ENCODE measurements around the gene PCP4. TPM values are rescaled to one million over a fixed set of nuclear protein-coding genes. Genes with fewer than 3 reads are reported as not detected.

Gene PCP4
- total and polyA plus RNA-seq, 4 donors: 0.20 TPM; not detected in 3

DNA sequence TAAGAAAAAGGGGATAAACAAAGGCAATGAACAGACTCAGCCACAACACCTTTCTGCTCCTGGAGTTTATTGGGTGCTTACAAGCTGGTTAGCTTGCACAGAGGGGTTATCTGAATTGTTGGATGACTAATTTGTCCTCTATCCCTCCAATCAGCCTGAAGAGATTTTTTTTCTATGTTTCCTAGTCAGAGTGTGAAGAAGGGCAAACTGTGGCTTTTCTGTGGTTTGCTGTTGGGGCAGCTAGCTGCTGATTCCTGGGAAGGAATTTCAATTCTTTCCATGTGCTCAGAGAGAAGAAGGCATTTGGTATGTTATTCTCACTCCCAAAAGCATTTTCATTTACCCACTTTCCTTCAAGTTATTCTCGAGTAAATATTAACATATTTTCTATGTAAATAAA lies 48.6 kb downstream of the PCP4 start:
- Histone ChIP-seq H3K36me3 (ENCODE audit: control insufficient read depth in 4 of 4, insufficient read depth in 3 of 4, low read depth in 1 of 4, low read length in 3 of 4) (no peaks in the 10 kb centered on the region), H3K4me3 (ENCODE audit: low read depth in 1 of 3, low read length in 3 of 3) (no peak overlapping the region), H3K9me3 (ENCODE audit: control insufficient read depth in 4 of 4, low read length in 3 of 4) (no peaks in the 10 kb centered on the region), H3K4me1 (ENCODE audit: control insufficient read depth in 4 of 4, insufficient read depth in 4 of 4, low read length in 3 of 4) (no peaks in the 10 kb centered on the region), H3K9ac (ENCODE audit: low read depth in 1 of 2, low read length in 2 of 2) (no peak overlapping the region), H3K27ac (ENCODE audit: low read depth in 1 of 2, low read length in 2 of 2) (no peak overlapping the region), H3K27me3 (ENCODE audit: control insufficient read depth in 4 of 4, insufficient read depth in 4 of 4, low read length in 3 of 4) (peaks cover 0 to 9% (median 0%) of the 10 kb centered on the region in 4 donors)
- TF ChIP-seq TAF1 (conservative IDR thresholded peaks at IDR 0.05) (no peak), HNF4A (conservative IDR thresholded peaks at IDR 0.05) (no peak), GABPA (IDR thresholded peaks at IDR 0.05 in 1 of 2, conservative IDR thresholded peaks at IDR 0.05 in 1 of 2) (no peak), NR2F2 (IDR thresholded peaks at IDR 0.05) (no peak), RAD21 (IDR thresholded peaks at IDR 0.05) (no peak), ATF3 (IDR thresholded peaks at IDR 0.05) (no peak)
- DNase-seq (ENCODE audit: low spot score): no peak
- WGBS: 77% methylated on average over 1 of the region's 1 CpG

DNA sequence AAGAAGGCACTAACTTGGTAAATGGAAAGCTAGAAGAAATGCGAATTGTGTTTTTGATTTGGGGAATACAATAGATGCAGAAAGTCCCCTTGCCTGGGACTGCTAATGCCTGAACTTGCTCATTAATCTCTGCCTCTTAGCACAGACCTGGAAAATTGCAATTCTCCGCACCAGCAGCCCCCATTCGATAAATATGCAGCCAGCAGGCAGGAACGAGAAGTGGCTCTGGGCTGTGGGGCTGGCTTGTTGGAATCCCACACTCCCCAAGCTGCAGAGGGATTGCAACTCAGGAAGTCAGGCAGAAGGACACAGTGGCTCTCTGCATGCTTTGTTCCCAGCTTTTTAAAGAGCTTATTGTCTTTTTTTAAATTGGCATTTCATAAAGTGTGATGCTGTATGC lies 51.3 kb downstream of the PCP4 start:
- WGBS: 61% methylated on average over 4 of the region's 4 CpGs
- no peaks in the 10 kb centered on the region for H3K4me1 ChIP-seq (ENCODE audit: control insufficient read depth in 4 of 4, insufficient read depth in 4 of 4, low read length in 3 of 4)
- H3K9me3 ChIP-seq (ENCODE audit: control insufficient read depth in 4 of 4, low read length in 3 of 4): no peaks in the 10 kb centered on the region
- DNase-seq (ENCODE audit: low spot score): no peak
- no peak overlapping the region for H3K9ac ChIP-seq (ENCODE audit: low read depth in 1 of 2, low read length in 2 of 2)
- H3K27me3 ChIP-seq (ENCODE audit: control insufficient read depth in 4 of 4, insufficient read depth in 4 of 4, low read length in 3 of 4): peaks cover 0 to 5% (median 0%) of the 10 kb centered on the region in 4 donors
- H3K4me3 ChIP-seq (ENCODE audit: low read depth in 1 of 3, low read length in 3 of 3): no peak overlapping the region
- TF ChIP-seq TAF1 (conservative IDR thresholded peaks at IDR 0.05): no peak
- H3K27ac ChIP-seq (ENCODE audit: low read depth in 1 of 2, low read length in 2 of 2): no peak overlapping the region
- H3K36me3 ChIP-seq (ENCODE audit: control insufficient read depth in 4 of 4, insufficient read depth in 3 of 4, low read depth in 1 of 4, low read length in 3 of 4): no peaks in the 10 kb centered on the region

DNA sequence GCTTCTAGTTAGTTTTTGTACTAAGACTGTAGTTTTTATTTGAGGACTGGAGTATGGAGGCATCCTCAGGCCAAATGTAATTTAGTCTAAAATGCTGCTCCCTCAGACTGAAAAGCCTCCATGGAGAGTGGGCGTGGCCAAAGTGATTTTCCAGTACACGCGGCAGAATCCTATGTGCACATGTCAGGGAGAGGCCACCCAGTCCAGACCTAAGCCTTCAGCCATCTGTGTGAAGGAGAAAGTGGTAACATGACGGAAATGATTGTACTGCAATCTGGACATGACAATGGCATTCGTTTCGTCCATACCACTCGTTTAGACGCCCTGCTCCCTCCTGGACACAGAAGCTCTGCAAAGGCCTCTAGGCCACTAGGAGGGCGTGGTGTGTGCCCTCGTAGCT lies 56.2 kb downstream of the PCP4 start:
- Histone ChIP-seq H3K9ac (ENCODE audit: low read depth in 1 of 2, low read length in 2 of 2) (no peak overlapping the region), H3K36me3 (ENCODE audit: control insufficient read depth in 4 of 4, insufficient read depth in 3 of 4, low read depth in 1 of 4, low read length in 3 of 4) (no peaks in the 10 kb centered on the region), H3K9me3 (ENCODE audit: control insufficient read depth in 4 of 4, low read length in 3 of 4) (no peaks in the 10 kb centered on the region), H3K27ac (ENCODE audit: low read depth in 1 of 2, low read length in 2 of 2) (no peak overlapping the region), H3K4me3 (ENCODE audit: low read depth in 1 of 3, low read length in 3 of 3) (no peak overlapping the region), H3K4me1 (ENCODE audit: control insufficient read depth in 4 of 4, insufficient read depth in 4 of 4, low read length in 3 of 4) (no peaks in the 10 kb centered on the region), H3K27me3 (ENCODE audit: control insufficient read depth in 4 of 4, insufficient read depth in 4 of 4, low read length in 3 of 4) (no peaks in the 10 kb centered on the region)
- DNase-seq (ENCODE audit: low spot score): no peak
- TF ChIP-seq EGR1 (IDR thresholded peaks at IDR 0.05; ENCODE audit: low read depth in 2 of 2): no peak
- no peak for TF ChIP-seq MAX (IDR thresholded peaks at IDR 0.05)
- TF ChIP-seq GABPA (IDR thresholded peaks at IDR 0.05 in 1 of 2, conservative IDR thresholded peaks at IDR 0.05 in 1 of 2): no peak
- TF ChIP-seq, protein P1, sequence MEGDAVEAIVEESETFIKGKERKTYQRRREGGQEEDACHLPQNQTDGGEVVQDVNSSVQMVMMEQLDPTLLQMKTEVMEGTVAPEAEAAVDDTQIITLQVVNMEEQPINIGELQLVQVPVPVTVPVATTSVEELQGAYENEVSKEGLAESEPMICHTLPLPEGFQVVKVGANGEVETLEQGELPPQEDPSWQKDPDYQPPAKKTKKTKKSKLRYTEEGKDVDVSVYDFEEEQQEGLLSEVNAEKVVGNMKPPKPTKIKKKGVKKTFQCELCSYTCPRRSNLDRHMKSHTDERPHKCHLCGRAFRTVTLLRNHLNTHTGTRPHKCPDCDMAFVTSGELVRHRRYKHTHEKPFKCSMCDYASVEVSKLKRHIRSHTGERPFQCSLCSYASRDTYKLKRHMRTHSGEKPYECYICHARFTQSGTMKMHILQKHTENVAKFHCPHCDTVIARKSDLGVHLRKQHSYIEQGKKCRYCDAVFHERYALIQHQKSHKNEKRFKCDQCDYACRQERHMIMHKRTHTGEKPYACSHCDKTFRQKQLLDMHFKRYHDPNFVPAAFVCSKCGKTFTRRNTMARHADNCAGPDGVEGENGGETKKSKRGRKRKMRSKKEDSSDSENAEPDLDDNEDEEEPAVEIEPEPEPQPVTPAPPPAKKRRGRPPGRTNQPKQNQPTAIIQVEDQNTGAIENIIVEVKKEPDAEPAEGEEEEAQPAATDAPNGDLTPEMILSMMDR (IDR thresholded peaks at IDR 0.05; ENCODE audit: low read depth, low read length, missing input control): no peak
- WGBS: 73% methylated on average over 10 of the region's 10 CpGs

GRCh38 chr21:39924577-39925308 lies 57.5 kb downstream of the PCP4 start:
- DNase-seq (ENCODE audit: low spot score): no peak
- H3K27me3 ChIP-seq (ENCODE audit: control insufficient read depth in 4 of 4, insufficient read depth in 4 of 4, low read length in 3 of 4): no peaks in the 10 kb centered on the region
- H3K4me3 ChIP-seq (ENCODE audit: low read depth in 1 of 3, low read length in 3 of 3): no peak overlapping the region
- no peak overlapping the region for H3K27ac ChIP-seq (ENCODE audit: low read depth in 1 of 2, low read length in 2 of 2)
- no peaks in the 10 kb centered on the region for H3K4me1 ChIP-seq (ENCODE audit: control insufficient read depth in 4 of 4, insufficient read depth in 4 of 4, low read length in 3 of 4)
- H3K9me3 ChIP-seq (ENCODE audit: control insufficient read depth in 4 of 4, low read length in 3 of 4): no peaks in the 10 kb centered on the region
- 52% methylated on average over 8 of the region's 8 CpGs for WGBS
- H3K36me3 ChIP-seq (ENCODE audit: control insufficient read depth in 4 of 4, insufficient read depth in 3 of 4, low read depth in 1 of 4, low read length in 3 of 4): no peaks in the 10 kb centered on the region
- no peak overlapping the region for H3K9ac ChIP-seq (ENCODE audit: low read depth in 1 of 2, low read length in 2 of 2)
- TF ChIP-seq, protein P1 (IDR thresholded peaks at IDR 0.05; ENCODE audit: low read depth, low read length, missing input control): no peak
- TF ChIP-seq MAX (IDR thresholded peaks at IDR 0.05) (no peak), EGR1 (IDR thresholded peaks at IDR 0.05; ENCODE audit: low read depth in 2 of 2) (no peak), FOXA1 (IDR thresholded peaks at IDR 0.05) (no peak), HNF4A (conservative IDR thresholded peaks at IDR 0.05) (no peak), REST (IDR thresholded peaks at IDR 0.05) (no peak), FOXA2 (IDR thresholded peaks at IDR 0.05) (no peak), RXRA (IDR thresholded peaks at IDR 0.05) (no peak)
